HCT116 (cell line): ENCODE data around the gene RAET1G. TPM values are rescaled to one million over a fixed set of nuclear protein-coding genes. Genes with fewer than 3 reads are reported as not detected.
"Not testable (repeated sequence)": the region's sequence is repeated elsewhere in the genome, so short reads cannot be mapped to it uniquely, and the experiment has no call there.

ENCODE experiments used
- ATAC-seq: fragments of 200-7000 bp; cut with Tn5 transposase; 2 replicates; pipeline ENCODE4 v1.9.1; 2020; ENCODE audit warnings: mild to moderate bottlenecking, moderate library complexity
- BruUV-seq: library from RNA; stranded (reverse); fragments of 400-500 nt; replicated peaks from 2 replicates; lab custom pipeline; 2021; lab: Mats Ljungman, UMichigan
- CTCF ChIA-PET: fragments of 300-600 bp; sonication (Branson Sonifier 250); formaldehyde crosslinking; loops from one replicate; lab custom pipeline; 2021; ENCODE audit warnings: antibody characterized with exemption; lab: Charles Lee
- POLR2A ChIA-PET: fragments of 300-600, 350-600 bp; sonication (Branson Sonifier 250); formaldehyde crosslinking; loops from one replicate; lab custom pipeline; 2021; ENCODE audit warnings: antibody characterized with exemption; lab: Charles Lee
- RAD21 ChIA-PET, 2 experiments: fragments of 300-600 bp; sonication (Branson Sonifier 250); formaldehyde crosslinking; loops; one replicate each; lab custom pipeline; 2023; ENCODE audit warnings: low total read pairs in 2 of 2; ENCODE audit not compliant: uncharacterized antibody in 2 of 2, unreplicated experiment in 2 of 2, low non-redundant PET in 1 of 2; lab: Charles Lee
- DNase-seq: peaks from one replicate; pipeline ENCODE4 v3.0.0-alpha.2; 2010; ENCODE audit warnings: low read depth, low spot score
- H2AFZ ChIP-seq: fragments of 200-600 bp; shearing (Covaris generic), sonication (generic); 2 replicates; pipeline ENCODE4 v1.6.1; 2017; ENCODE audit warnings: low read depth, mixed run types, mixed read lengths, antibody characterized with exemption, low read length; ENCODE audit not compliant: poor library complexity, severe bottlenecking
- H3K27ac ChIP-seq: 2 replicates; pipeline ENCODE4 v1.5.1; 2012; ENCODE audit warnings: low read depth, low read length
- H3K27me3 ChIP-seq: fragments of 200-600 bp; sonication (generic); 2 replicates; pipeline ENCODE4 v1.6.1; 2016; ENCODE audit warnings: mixed run types, low read length, mixed read lengths; ENCODE audit not compliant: insufficient read depth
- H3K36me3 ChIP-seq, 2 experiments: fragments of 200-500 bp in 1 of 2; fragments of 200-600 bp in 1 of 2; sonication (Bioruptor generic) in 1 of 2; sonication (generic) in 1 of 2; 2 replicates each; pipeline versions ENCODE4 v1.5.1 to v1.6.1; 2014 to 2016; ENCODE audit warnings: low read length in 2 of 2, inconsistent platforms in 1 of 2, mixed read lengths in 1 of 2, mixed run types in 1 of 2; ENCODE audit not compliant: insufficient read depth in 2 of 2, control insufficient read depth in 1 of 2
- H3K4me1 ChIP-seq, 2 experiments: fragments of 200-600 bp in 1 of 2; sonication (generic) in 1 of 2; 2 replicates each; pipeline versions ENCODE4 v1.5.1 to v1.6.1; 2012 to 2017; ENCODE audit warnings: low read length in 2 of 2, inconsistent platforms in 1 of 2, mild to moderate bottlenecking in 1 of 2, mixed read lengths in 1 of 2, mixed run types in 1 of 2, moderate library complexity in 1 of 2; ENCODE audit not compliant: insufficient read depth in 2 of 2, control insufficient read depth in 1 of 2
- H3K4me2 ChIP-seq: fragments of 200-600 bp; sonication (generic); 2 replicates; pipeline ENCODE4 v1.6.1; 2017; ENCODE audit warnings: mixed run types, low read length, mixed read lengths
- H3K4me3 ChIP-seq, 2 experiments: fragments of 200-600 bp in 1 of 2; sonication (generic) in 1 of 2; replicated peaks in 1 of 2; 2 replicates each; pipeline ENCODE4 v1.5.1; 2011 to 2016; ENCODE audit warnings: low read length in 2 of 2, control low read depth in 1 of 2, low read depth in 1 of 2, mild to moderate bottlenecking in 1 of 2, mixed read lengths in 1 of 2, mixed run types in 1 of 2
- H3K79me2 ChIP-seq: fragments of 200-600 bp; sonication (generic); 2 replicates; pipeline ENCODE4 v1.6.1; 2017; ENCODE audit warnings: mild to moderate bottlenecking, mixed run types, low read length, moderate library complexity, mixed read lengths; ENCODE audit not compliant: insufficient read depth
- H3K9ac ChIP-seq: fragments of 200-600 bp; sonication (generic); 2 replicates; pipeline ENCODE4 v1.6.1; 2016; ENCODE audit warnings: low read length, mixed read lengths
- H3K9me2 ChIP-seq: fragments of 200-600 bp; sonication (generic), shearing (Covaris generic); 2 replicates; pipeline ENCODE4 v1.6.1; 2017; ENCODE audit warnings: mixed run types, mild to moderate bottlenecking, moderate library complexity; ENCODE audit not compliant: insufficient read depth
- H3K9me3 ChIP-seq, 2 experiments: fragments of 200-500 bp in 1 of 2; fragments of 200-600 bp in 1 of 2; sonication (Bioruptor generic) in 1 of 2; sonication (generic) in 1 of 2; 2 replicates each; pipeline ENCODE4 v1.6.1; 2014 to 2017; ENCODE audit warnings: low read length in 2 of 2, mixed read lengths in 2 of 2, inconsistent platforms in 1 of 2, low read depth in 1 of 2, mild to moderate bottlenecking in 1 of 2, mixed run types in 1 of 2, moderate library complexity in 1 of 2; ENCODE audit not compliant: control insufficient read depth in 1 of 2, insufficient read depth in 1 of 2
- H4K20me1 ChIP-seq: fragments of 200-600 bp; sonication (generic), shearing (Covaris generic); 2 replicates; pipeline ENCODE4 v1.6.1; 2017; ENCODE audit warnings: mixed run types, mild to moderate bottlenecking, moderate library complexity; ENCODE audit not compliant: insufficient read depth
- intact Hi-C: fragments of 100-400 bp; cut with micrococcal nuclease; formaldehyde crosslinking; loops from 2 replicates; pipeline ENCODE4 v1.10.0; 2022
- total RNA-seq: library from RNA; stranded (reverse); gene quantifications from one replicate; pipeline ENCODE4 v1.2.1, GENCODE V29; 2021; ENCODE audit not compliant: unreplicated experiment

RAET1G gene
- total RNA-seq, 1 experiment from 2014 or later, result 0.37 TPM

- H4K20me1 ChIP-seq, RAD21 ChIA-PET, H2AFZ ChIP-seq, H3K4me2 ChIP-seq, H3K9me2 ChIP-seq, DNase-seq, BruUV-seq, intact Hi-C loops, H3K79me2 ChIP-seq, H3K9ac ChIP-seq, POLR2A ChIA-PET, H3K4me3 ChIP-seq, H3K27me3 ChIP-seq, H3K4me1 ChIP-seq, ATAC-seq, H3K36me3 ChIP-seq, H3K9me3 ChIP-seq, H3K27ac ChIP-seq, CTCF ChIA-PET: not testable (repeated sequence)
Observed at GRCh38 chr6:149954328-149954983, 31.5 kb upstream of the RAET1G start.

GRCh38 chr6:149953934-149954327, 31.0 kb upstream of the RAET1G start:
- H3K4me2 ChIP-seq, result not testable (repeated sequence)

GRCh38 chr6:149953390-149953789, 30.5 kb upstream of the RAET1G start:
- H4K20me1 ChIP-seq, intact Hi-C loops, H3K9ac ChIP-seq, DNase-seq, H3K79me2 ChIP-seq, H3K4me3 ChIP-seq, BruUV-seq, CTCF ChIA-PET, H3K9me3 ChIP-seq, H3K9me2 ChIP-seq, H3K27me3 ChIP-seq, POLR2A ChIA-PET, H3K4me1 ChIP-seq, H3K36me3 ChIP-seq, ATAC-seq, H3K27ac ChIP-seq, H2AFZ ChIP-seq, RAD21 ChIA-PET, H3K4me2 ChIP-seq: not testable (repeated sequence)

More at GRCh38 chr6:149953934-149954327, 31.0 kb upstream of the RAET1G start:
- BruUV-seq, H3K9ac ChIP-seq, H3K27me3 ChIP-seq, RAD21 ChIA-PET, H3K4me3 ChIP-seq, H2AFZ ChIP-seq, intact Hi-C loops, H3K4me1 ChIP-seq, CTCF ChIA-PET, H3K9me3 ChIP-seq, H3K36me3 ChIP-seq, POLR2A ChIA-PET, H3K27ac ChIP-seq, H3K9me2 ChIP-seq, H4K20me1 ChIP-seq, DNase-seq, H3K79me2 ChIP-seq: not testable (repeated sequence)
- ATAC-seq, result peak; percentile 91
